Bronchial epithelial cell (primary cell): Measurements from ENCODE around the gene DONSON. TPM values are rescaled to one million over a fixed set of nuclear protein-coding genes. Genes with fewer than 3 reads are reported as not detected.

Source experiments
- DNase-seq: peaks from one replicate; pipeline ENCODE4 v3.0.0-alpha.2; 2010; ENCODE audit warnings: low read depth
- FAIRE-seq: peaks from 2 replicates; lab custom pipeline; 2011; peaks lifted over from hg19 to GRCh38; lab: Jason Lieb, UNC
- H3K27me3 ChIP-seq: 2 replicates; pipeline ENCODE4 v1.5.1; 2011; ENCODE audit warnings: low read length; ENCODE audit not compliant: control insufficient read depth, insufficient read depth
- H3K36me3 ChIP-seq: 2 replicates; pipeline ENCODE4 v1.5.1; 2011; ENCODE audit warnings: low read length; ENCODE audit not compliant: control insufficient read depth, insufficient read depth
- H3K4me3 ChIP-seq: 2 replicates; pipeline ENCODE4 v1.5.1; 2011; ENCODE audit warnings: mild to moderate bottlenecking, low read depth, low read length, control low read depth
- total RNA-seq: library from RNA; depleted of rRNA; stranded (reverse); fragments of >200 nt; gene quantifications from 2 replicates; pipeline ENCODE4 v1.2.1, GENCODE V29; 2014
- TF ChIP-seq, protein P1 (sequence below): IDR thresholded peaks from 2 replicates; pipeline ENCODE4 v1.5.1; 2011; ENCODE audit warnings: mild to moderate bottlenecking, moderate library complexity, low read length, control low read depth, inconsistent platforms; ENCODE audit not compliant: insufficient read depth, severe bottlenecking

DONSON gene
- total RNA-seq, 1 donor from 2014 or later, result 6.6 TPM

DNA sequence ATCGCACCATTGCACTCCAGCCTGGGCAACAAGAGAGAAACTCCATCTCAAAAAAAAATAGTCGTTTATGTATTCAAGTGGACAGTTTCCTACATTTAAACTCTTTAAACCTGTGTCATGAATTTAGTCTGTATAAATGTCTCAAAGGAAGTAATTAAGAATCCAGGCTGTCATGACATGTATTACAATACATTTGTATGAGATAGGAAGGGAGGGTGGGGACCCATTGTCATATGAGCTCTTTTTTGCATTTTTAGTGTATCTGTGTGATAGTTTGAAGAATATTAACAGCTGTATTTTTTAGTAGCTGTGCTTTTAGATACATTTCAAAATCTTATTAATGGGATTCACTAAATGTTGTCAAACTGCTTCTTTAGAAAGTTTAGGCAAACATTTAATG lies 20.0 kb downstream of the DONSON start:
- no peak for FAIRE-seq
- H3K4me3 ChIP-seq, result no peak overlapping the region
- H3K27me3 ChIP-seq, result no peaks in the 10 kb centered on the region
- H3K36me3 ChIP-seq, result peaks cover 12% of the 10 kb centered on the region
- no peak for DNase-seq
- TF ChIP-seq, protein P1, sequence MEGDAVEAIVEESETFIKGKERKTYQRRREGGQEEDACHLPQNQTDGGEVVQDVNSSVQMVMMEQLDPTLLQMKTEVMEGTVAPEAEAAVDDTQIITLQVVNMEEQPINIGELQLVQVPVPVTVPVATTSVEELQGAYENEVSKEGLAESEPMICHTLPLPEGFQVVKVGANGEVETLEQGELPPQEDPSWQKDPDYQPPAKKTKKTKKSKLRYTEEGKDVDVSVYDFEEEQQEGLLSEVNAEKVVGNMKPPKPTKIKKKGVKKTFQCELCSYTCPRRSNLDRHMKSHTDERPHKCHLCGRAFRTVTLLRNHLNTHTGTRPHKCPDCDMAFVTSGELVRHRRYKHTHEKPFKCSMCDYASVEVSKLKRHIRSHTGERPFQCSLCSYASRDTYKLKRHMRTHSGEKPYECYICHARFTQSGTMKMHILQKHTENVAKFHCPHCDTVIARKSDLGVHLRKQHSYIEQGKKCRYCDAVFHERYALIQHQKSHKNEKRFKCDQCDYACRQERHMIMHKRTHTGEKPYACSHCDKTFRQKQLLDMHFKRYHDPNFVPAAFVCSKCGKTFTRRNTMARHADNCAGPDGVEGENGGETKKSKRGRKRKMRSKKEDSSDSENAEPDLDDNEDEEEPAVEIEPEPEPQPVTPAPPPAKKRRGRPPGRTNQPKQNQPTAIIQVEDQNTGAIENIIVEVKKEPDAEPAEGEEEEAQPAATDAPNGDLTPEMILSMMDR, result no peak

DNA sequence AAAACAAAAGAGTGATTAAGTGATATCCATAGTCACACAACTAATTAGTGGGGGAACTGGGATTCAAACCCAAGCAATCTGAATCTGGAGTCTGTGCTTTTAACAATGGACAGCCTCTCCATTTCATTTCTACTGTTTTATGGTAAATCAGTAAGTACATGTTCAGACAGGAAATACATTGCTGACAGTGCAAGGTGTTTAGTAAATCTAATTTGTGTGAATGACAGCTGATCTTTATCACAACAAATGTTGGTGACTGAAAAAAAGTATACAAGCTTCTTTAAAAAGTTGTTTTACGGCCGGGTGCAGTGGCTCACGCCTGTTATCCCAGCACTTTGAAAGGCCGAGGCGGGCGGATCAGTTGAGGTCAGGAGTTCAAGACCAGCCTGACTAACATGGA lies 20.6 kb downstream of the DONSON start:
- no peak for DNase-seq
- Histone ChIP-seq H3K36me3 (peaks cover 11% of the 10 kb centered on the region), H3K27me3 (no peaks in the 10 kb centered on the region), H3K4me3 (no peak overlapping the region)
- TF ChIP-seq, protein P1, result no peak
- no peak for FAIRE-seq

DNA sequence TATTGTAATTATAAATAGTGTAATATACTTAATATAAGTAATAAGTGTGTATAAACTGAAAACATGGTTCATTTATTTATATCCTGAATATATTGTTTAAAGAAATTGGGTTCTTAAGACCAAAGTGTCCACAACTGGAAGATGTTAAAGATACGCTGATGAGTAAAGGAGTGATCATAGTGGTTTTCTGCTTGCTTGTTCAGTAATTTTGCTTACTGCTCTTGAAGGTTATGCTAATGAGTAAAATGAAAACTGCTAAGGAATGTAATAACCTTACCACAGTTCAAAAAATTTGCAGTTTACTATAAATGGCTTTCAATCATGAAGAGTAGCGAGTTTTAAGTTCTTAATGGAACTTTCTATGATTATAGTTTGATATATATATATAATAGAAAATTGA lies 22.0 kb downstream of the DONSON start:
- TF ChIP-seq, protein P1, result no peak
- no peaks in the 10 kb centered on the region for H3K27me3 ChIP-seq
- DNase-seq (no peak), FAIRE-seq (no peak)
- H3K4me3 ChIP-seq, result no peak overlapping the region
- peaks cover 8% of the 10 kb centered on the region for H3K36me3 ChIP-seq

DNA sequence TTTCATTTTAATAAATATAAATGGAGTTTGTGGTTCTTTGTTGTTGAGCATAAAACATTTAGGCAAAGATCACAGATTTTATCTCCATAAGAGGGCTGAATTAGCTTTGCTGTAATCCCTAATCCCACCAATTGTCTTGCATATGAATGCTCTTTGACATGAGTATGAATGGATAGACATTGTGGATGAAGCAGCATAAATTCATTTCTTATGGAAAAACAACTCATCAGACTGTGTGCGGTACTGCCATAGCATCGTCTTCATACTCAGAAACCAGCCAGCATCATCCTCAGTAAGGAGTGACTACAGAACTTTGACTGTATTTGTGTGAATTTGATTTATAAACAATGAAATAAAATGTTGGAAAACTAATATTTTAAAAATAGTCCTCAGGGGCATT lies 26.1 kb downstream of the DONSON start:
- no peak for FAIRE-seq
- DNase-seq, result no peak
- Histone ChIP-seq H3K36me3 (peaks cover 15% of the 10 kb centered on the region), H3K27me3 (no peaks in the 10 kb centered on the region), H3K4me3 (no peak overlapping the region)
- TF ChIP-seq, protein P1, result no peak

DNA sequence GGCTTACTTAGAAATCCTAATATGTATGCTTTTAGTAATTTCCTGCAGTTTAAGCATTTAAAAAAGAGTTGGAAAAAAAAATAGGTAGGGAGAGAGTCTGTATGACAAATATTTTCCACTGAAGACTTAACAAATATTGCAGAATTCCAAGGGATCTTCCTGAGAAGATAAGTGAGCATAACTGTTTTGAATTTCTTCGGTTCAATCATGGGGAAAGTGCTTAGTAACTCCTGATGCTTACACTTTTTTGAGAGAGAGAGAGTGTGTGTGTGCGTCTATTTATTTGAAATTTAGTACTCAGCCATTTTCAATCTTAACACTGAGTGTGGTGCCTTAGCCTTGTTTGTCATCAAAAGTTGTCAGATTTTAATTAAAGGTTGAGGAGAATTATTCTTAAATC lies 27.1 kb downstream of the DONSON start:
- Histone ChIP-seq H3K27me3 (no peaks in the 10 kb centered on the region), H3K36me3 (peaks cover 18% of the 10 kb centered on the region), H3K4me3 (no peak overlapping the region)
- TF ChIP-seq, protein P1, result no peak
- DNase-seq, result no peak
- no peak for FAIRE-seq

DNA sequence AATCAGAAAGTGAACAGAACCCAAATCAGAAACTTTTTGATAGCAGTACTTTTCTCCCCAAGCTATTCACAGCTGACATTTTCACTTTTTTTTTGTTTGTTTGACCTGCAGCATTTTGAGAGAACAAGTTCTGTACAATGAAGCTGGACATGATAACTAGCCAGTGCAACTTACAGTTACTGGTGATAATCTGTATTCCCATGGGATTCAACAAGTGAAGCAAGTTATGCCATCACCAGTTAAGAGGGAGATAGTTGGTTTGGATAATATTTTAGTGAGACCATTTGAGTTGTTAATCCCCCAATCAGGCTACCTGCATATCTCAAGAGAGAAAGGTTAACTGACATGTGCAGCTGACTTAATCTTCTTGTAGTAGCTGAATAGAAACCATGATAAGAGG lies 27.5 kb downstream of the DONSON start:
- TF ChIP-seq, protein P1, result no peak
- no peaks in the 10 kb centered on the region for H3K27me3 ChIP-seq
- no peak for DNase-seq
- H3K4me3 ChIP-seq, result no peak overlapping the region
- FAIRE-seq, result no peak
- peaks cover 18% of the 10 kb centered on the region for H3K36me3 ChIP-seq
